Smooth muscle cell (in vitro differentiated cells): ENCODE data around the gene SLC24A1. TPM values are rescaled to one million over a fixed set of nuclear protein-coding genes. Genes with fewer than 3 reads are reported as not detected.

Source experiments
- DNase-seq: peaks from one replicate; lab custom pipeline; 2025; ENCODE audit not compliant: unreplicated experiment; lab: John Stamatoyannopoulos, UW
- H2AFZ ChIP-seq: fragments of 200-600 bp; sonication (generic); 2 replicates; pipeline ENCODE4 v1.6.0; 2016; ENCODE audit warnings: antibody characterized with exemption, low read depth, mild to moderate bottlenecking
- H3F3A ChIP-seq: fragments of 200-600 bp; sonication (generic); 2 replicates; pipeline ENCODE4 v1.6.0; 2017; ENCODE audit warnings: antibody characterized with exemption, low read depth
- H3K27ac ChIP-seq: fragments of 200-600 bp; sonication (generic); 2 replicates; pipeline ENCODE4 v1.5.1; 2016; ENCODE audit warnings: low read depth, mild to moderate bottlenecking
- H3K27me3 ChIP-seq: fragments of 200-600 bp; sonication (generic); 2 replicates; pipeline ENCODE4 v1.6.1; 2016; ENCODE audit warnings: low read depth, mild to moderate bottlenecking
- H3K36me3 ChIP-seq: fragments of 200-600 bp; sonication (generic); 2 replicates; pipeline ENCODE4 v1.5.1; 2016; ENCODE audit warnings: low read depth
- H3K4me1 ChIP-seq: fragments of 200-600 bp; sonication (generic); 2 replicates; pipeline ENCODE4 v1.5.1; 2016; ENCODE audit warnings: low read depth
- H3K4me2 ChIP-seq: fragments of 200-600 bp; sonication (generic); 2 replicates; pipeline ENCODE4 v1.6.0; 2016; ENCODE audit warnings: mild to moderate bottlenecking
- H3K4me3 ChIP-seq: fragments of 200-600 bp; sonication (generic); 2 replicates; pipeline ENCODE4 v1.5.1; 2016; ENCODE audit warnings: mild to moderate bottlenecking
- H3K79me2 ChIP-seq: fragments of 200-600 bp; sonication (generic); 2 replicates; pipeline ENCODE4 v1.6.0; 2016; ENCODE audit warnings: low read depth, mild to moderate bottlenecking
- H3K9ac ChIP-seq: fragments of 200-600 bp; sonication (generic); 2 replicates; pipeline ENCODE4 v1.6.0; 2016; ENCODE audit warnings: low read depth
- H3K9me3 ChIP-seq: fragments of 200-600 bp; sonication (generic); replicated peaks from 2 replicates; pipeline ENCODE4 v1.5.1; 2016; ENCODE audit warnings: low read depth
- H4K20me1 ChIP-seq: fragments of 200-600 bp; sonication (generic); 2 replicates; pipeline ENCODE4 v1.6.0; 2016; ENCODE audit warnings: low read depth
- WGBS: methylation state at CpG from one replicate; pipeline ENCODE4 v1.1.7; 2016; ENCODE audit warnings: low lambda C conversion rate; 5-methylcytosine and 5-hydroxymethylcytosine counted together
- polyA plus RNA-seq: library from polyadenylated mRNA; unstranded; fragments of >200 nt; fragmentation: Nextera tagmentation; extraction: Ambion mirVana; gene quantifications from 2 replicates; pipeline ENCODE4 v1.2.1, GENCODE V29; 2016
- total RNA-seq: library from RNA; depleted of rRNA; stranded (reverse); fragments of >200 nt; gene quantifications from 2 replicates; pipeline ENCODE4 v1.2.3, GENCODE V29; 2014
- TF ChIP-seq, protein P1 (sequence below): fragments of 200-600 bp; sonication (generic); IDR thresholded peaks from 2 replicates; pipeline ENCODE4 v1.5.1; 2017; ENCODE audit warnings: borderline replicate concordance, mild to moderate bottlenecking, antibody characterized with exemption; ENCODE audit not compliant: insufficient read depth, poor library complexity, severe bottlenecking

SLC24A1 gene
- total and polyA plus RNA-seq, 2 experiments from 2014 or later, result 1.3 to 2.8 TPM

- Histone ChIP-seq H3K9ac (no peak overlapping the region), H3K9me3 (no peaks in the 10 kb centered on the region), H3K36me3 (peaks cover 1% of the 10 kb centered on the region), H3K27ac (no peak overlapping the region), H3F3A (no peaks in the 10 kb centered on the region), H3K27me3 (no peaks in the 10 kb centered on the region), H3K4me2 (no peak overlapping the region), H3K4me3 (no peak overlapping the region), H2AFZ (no peak overlapping the region), H3K79me2 (no peaks in the 10 kb centered on the region), H4K20me1 (no peaks in the 10 kb centered on the region), H3K4me1 (peaks cover 8% of the 10 kb centered on the region)
- WGBS, result 87% methylated on average over 6 of the region's 6 CpGs
- TF ChIP-seq, protein P1, sequence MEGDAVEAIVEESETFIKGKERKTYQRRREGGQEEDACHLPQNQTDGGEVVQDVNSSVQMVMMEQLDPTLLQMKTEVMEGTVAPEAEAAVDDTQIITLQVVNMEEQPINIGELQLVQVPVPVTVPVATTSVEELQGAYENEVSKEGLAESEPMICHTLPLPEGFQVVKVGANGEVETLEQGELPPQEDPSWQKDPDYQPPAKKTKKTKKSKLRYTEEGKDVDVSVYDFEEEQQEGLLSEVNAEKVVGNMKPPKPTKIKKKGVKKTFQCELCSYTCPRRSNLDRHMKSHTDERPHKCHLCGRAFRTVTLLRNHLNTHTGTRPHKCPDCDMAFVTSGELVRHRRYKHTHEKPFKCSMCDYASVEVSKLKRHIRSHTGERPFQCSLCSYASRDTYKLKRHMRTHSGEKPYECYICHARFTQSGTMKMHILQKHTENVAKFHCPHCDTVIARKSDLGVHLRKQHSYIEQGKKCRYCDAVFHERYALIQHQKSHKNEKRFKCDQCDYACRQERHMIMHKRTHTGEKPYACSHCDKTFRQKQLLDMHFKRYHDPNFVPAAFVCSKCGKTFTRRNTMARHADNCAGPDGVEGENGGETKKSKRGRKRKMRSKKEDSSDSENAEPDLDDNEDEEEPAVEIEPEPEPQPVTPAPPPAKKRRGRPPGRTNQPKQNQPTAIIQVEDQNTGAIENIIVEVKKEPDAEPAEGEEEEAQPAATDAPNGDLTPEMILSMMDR, result no peak
- no peak for DNase-seq
These were observed 44.4 kb upstream of the SLC24A1 start for GRCh38 chr15:65577129-65577996.

- no peak for DNase-seq
- peak overlapping the region; percentile 88 for H3K27ac ChIP-seq
- peaks cover 2% of the 10 kb centered on the region for H3F3A ChIP-seq
- no peak overlapping the region for H3K4me2 ChIP-seq
- no peak overlapping the region for H3K4me3 ChIP-seq
- TF ChIP-seq, protein P1, result no peak
- no peaks in the 10 kb centered on the region for H3K79me2 ChIP-seq
- H3K9ac ChIP-seq, result no peak overlapping the region
- H4K20me1 ChIP-seq, result no peaks in the 10 kb centered on the region
- no peaks in the 10 kb centered on the region for H3K27me3 ChIP-seq
- H3K36me3 ChIP-seq, result peaks cover 9% of the 10 kb centered on the region
- 88% methylated on average over 8 of the region's 8 CpGs for whole genome bisulfite sequencing
- H2AFZ ChIP-seq, result no peak overlapping the region
- H3K9me3 ChIP-seq, result no peaks in the 10 kb centered on the region
- peaks cover 8% of the 10 kb centered on the region for H3K4me1 ChIP-seq
These were observed 42.6 kb upstream of the SLC24A1 start for GRCh38 chr15:65578904-65579728.

- H3F3A ChIP-seq, result peaks cover 8% of the 10 kb centered on the region
- no peaks in the 10 kb centered on the region for H3K79me2 ChIP-seq
- H3K9me3 ChIP-seq, result no peaks in the 10 kb centered on the region
- no peak overlapping the region for H3K4me2 ChIP-seq
- H2AFZ ChIP-seq, result no peak overlapping the region
- no peak for DNase-seq
- 67% methylated on average over 3 of the region's 3 CpGs for WGBS
- TF ChIP-seq, protein P1, result no peak
- peak overlapping the region; percentile 88 for H3K27ac ChIP-seq
- H3K4me1 ChIP-seq, result peaks cover 8% of the 10 kb centered on the region
- peaks cover 16% of the 10 kb centered on the region for H3K36me3 ChIP-seq
- no peaks in the 10 kb centered on the region for H4K20me1 ChIP-seq
- H3K4me3 ChIP-seq, result no peak overlapping the region
- H3K9ac ChIP-seq, result peak overlapping the region; percentile 35
- H3K27me3 ChIP-seq, result no peaks in the 10 kb centered on the region
These were observed 42.0 kb upstream of the SLC24A1 start for GRCh38 chr15:65579762-65580161.
